Panc1 (cell line): ENCODE results near the gene DROSHA. TPM values are rescaled to one million over a fixed set of nuclear protein-coding genes. Genes with fewer than 3 reads are reported as not detected.

Experiments
- ATAC-seq: fragments of 200-7000 bp; cut with Tn5 transposase; 2 replicates; pipeline ENCODE4 v1.9.1; 2020; ENCODE audit warnings: mild to moderate bottlenecking, moderate library complexity
- BruUV-seq: library from RNA; stranded (reverse); fragments of 400-500 nt; replicated peaks from 2 replicates; lab custom pipeline; 2021; lab: Mats Ljungman, UMichigan
- CTCF ChIA-PET: fragments of 300-600 bp; sonication (Branson Sonifier 250); formaldehyde crosslinking; loops from one replicate; lab custom pipeline; 2022; ENCODE audit warnings: antibody characterized with exemption; lab: Charles Lee
- POLR2A ChIA-PET: fragments of 300-600 bp; sonication (Branson Sonifier 250); formaldehyde crosslinking; loops from one replicate; lab custom pipeline; 2022; ENCODE audit warnings: antibody characterized with exemption; lab: Charles Lee
- DNase-seq: peaks from one replicate; pipeline ENCODE4 v3.0.0-alpha.2; 2010; ENCODE audit warnings: low read depth, low spot score
- H3K27ac ChIP-seq: 2 replicates; pipeline ENCODE4 v1.5.1; 2011; ENCODE audit warnings: mild to moderate bottlenecking, low read length, inconsistent platforms
- H3K27me3 ChIP-seq: fragments of 200-500 bp; sonication (Bioruptor generic); 2 replicates; pipeline ENCODE4 v1.6.0; 2014; ENCODE audit warnings: low read length, inconsistent platforms; ENCODE audit not compliant: control insufficient read depth, insufficient read depth
- H3K36me3 ChIP-seq: fragments of 200-500 bp; sonication (Bioruptor generic); 2 replicates; pipeline ENCODE4 v1.5.1; 2014; ENCODE audit warnings: inconsistent platforms, mild to moderate bottlenecking, low read length, moderate library complexity; ENCODE audit not compliant: control insufficient read depth, insufficient read depth
- H3K4me1 ChIP-seq: 2 replicates; pipeline ENCODE4 v1.5.1; 2011; ENCODE audit warnings: inconsistent platforms, mild to moderate bottlenecking, low read length, moderate library complexity; ENCODE audit not compliant: control insufficient read depth, insufficient read depth
- H3K4me3 ChIP-seq, 2 experiments: 2 replicates each; pipeline ENCODE4 v1.5.1; 2011 to 2012; ENCODE audit warnings: low read depth in 2 of 2, low read length in 2 of 2, mild to moderate bottlenecking in 2 of 2, inconsistent platforms in 1 of 2, moderate library complexity in 1 of 2
- H3K9me3 ChIP-seq: fragments of 200-500 bp; sonication (Bioruptor generic); 2 replicates; pipeline ENCODE4 v1.5.1; 2014; ENCODE audit warnings: low read depth, mild to moderate bottlenecking, inconsistent platforms, low read length, moderate library complexity; ENCODE audit not compliant: control insufficient read depth, insufficient read depth
- POLR2AphosphoS5 ChIP-seq: IDR thresholded peaks from 2 replicates; pipeline ENCODE4 v1.6.1; 2012; ENCODE audit warnings: mild to moderate bottlenecking, low read depth, low read length, moderate library complexity
- SIN3A ChIP-seq: IDR thresholded peaks from 2 replicates; pipeline ENCODE4 v1.6.1; 2012; ENCODE audit warnings: low read depth, mild to moderate bottlenecking, low read length, moderate library complexity, borderline replicate concordance; ENCODE audit not compliant: insufficient read depth
- TCF7L2 ChIP-seq: IDR thresholded peaks from 2 replicates; pipeline ENCODE4 v1.6.1; 2011; ENCODE audit warnings: mild to moderate bottlenecking, low read depth, low read length, inconsistent platforms
- in situ Hi-C: cut with HindIII; loops from 2 replicates; pipeline ENCODE4 v1.10.0; 2016; ENCODE audit warnings: low sequenced_read_pairs, low pct_unique_long_range_greater_than_20kb
- intact Hi-C: fragments of 100-400 bp; cut with micrococcal nuclease; formaldehyde crosslinking; loops from one replicate; pipeline ENCODE4 v1.10.0; 2022; ENCODE audit not compliant: unreplicated experiment
- total RNA-seq: library from RNA; stranded (reverse); gene quantifications from one replicate; pipeline ENCODE4 v1.2.1, GENCODE V29; 2021; ENCODE audit not compliant: unreplicated experiment
- TF ChIP-seq, protein P1 (sequence below), 2 experiments: IDR thresholded peaks; 2 replicates each; pipeline ENCODE4 v1.6.1; 2011 to 2012; ENCODE audit warnings: low read depth in 2 of 2, control low read depth in 1 of 2, low read length in 1 of 2, mild to moderate bottlenecking in 1 of 2, moderate library complexity in 1 of 2; ENCODE audit not compliant: insufficient read depth in 1 of 2
- TF ChIP-seq, protein P2 (sequence below): fragments of 450-650 bp; IDR thresholded peaks from 2 replicates; pipeline ENCODE4 v1.5.1; 2017; ENCODE audit warnings: mild to moderate bottlenecking

The DROSHA gene
- total RNA-seq, 1 experiment from 2014 or later, result 98.1 TPM

DNA sequence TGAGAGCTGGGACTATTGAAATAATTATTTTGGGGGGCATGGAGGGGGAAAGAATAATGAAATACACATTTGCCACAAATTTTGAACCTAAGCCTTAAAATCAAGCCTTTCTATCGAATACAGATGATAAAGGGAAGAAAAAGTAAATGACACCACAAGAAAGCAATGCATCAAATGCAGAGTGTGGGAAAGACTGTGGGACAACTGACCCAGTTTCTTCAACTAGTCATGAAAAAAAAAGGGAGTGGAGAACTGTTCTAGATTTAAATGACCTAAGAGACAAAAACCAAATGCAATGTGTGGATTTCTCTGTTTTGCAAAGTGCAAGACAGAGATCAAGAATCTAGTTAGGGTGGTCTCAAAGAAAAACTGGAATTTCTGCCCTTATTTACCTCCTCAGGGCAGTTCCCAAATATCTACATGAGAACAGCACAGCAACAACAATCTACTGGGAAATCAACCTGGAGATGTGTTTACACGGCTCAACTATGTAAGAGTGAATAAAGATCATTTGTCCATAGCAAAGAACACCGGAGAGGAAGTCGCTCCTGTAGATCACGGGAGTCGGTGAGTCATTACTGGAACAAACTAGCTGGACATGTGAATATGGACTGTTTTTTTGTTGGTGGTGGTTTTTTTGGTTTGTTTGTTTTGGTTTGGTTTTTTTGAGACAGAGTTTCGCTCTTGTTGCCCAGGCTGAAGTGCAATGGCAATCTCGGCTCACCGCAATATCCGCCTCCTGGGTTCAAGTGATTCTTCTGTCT, 145.9 kb downstream of the DROSHA start:
- intact Hi-C loops (no loop called here), in situ Hi-C loops (no loop called here)
- Histone ChIP-seq H3K27me3 (no peaks in the 10 kb centered on the region), H3K4me1 (no peaks in the 10 kb centered on the region), H3K9me3 (no peaks in the 10 kb centered on the region), H3K27ac (no peak overlapping the region), H3K4me3 (no peak overlapping the region), H3K36me3 (no peaks in the 10 kb centered on the region)
- no peak for ATAC-seq
- TF ChIP-seq SIN3A (no peak), TCF7L2 (no peak), POLR2AphosphoS5 (no peak)
- TF ChIP-seq, protein P1, sequence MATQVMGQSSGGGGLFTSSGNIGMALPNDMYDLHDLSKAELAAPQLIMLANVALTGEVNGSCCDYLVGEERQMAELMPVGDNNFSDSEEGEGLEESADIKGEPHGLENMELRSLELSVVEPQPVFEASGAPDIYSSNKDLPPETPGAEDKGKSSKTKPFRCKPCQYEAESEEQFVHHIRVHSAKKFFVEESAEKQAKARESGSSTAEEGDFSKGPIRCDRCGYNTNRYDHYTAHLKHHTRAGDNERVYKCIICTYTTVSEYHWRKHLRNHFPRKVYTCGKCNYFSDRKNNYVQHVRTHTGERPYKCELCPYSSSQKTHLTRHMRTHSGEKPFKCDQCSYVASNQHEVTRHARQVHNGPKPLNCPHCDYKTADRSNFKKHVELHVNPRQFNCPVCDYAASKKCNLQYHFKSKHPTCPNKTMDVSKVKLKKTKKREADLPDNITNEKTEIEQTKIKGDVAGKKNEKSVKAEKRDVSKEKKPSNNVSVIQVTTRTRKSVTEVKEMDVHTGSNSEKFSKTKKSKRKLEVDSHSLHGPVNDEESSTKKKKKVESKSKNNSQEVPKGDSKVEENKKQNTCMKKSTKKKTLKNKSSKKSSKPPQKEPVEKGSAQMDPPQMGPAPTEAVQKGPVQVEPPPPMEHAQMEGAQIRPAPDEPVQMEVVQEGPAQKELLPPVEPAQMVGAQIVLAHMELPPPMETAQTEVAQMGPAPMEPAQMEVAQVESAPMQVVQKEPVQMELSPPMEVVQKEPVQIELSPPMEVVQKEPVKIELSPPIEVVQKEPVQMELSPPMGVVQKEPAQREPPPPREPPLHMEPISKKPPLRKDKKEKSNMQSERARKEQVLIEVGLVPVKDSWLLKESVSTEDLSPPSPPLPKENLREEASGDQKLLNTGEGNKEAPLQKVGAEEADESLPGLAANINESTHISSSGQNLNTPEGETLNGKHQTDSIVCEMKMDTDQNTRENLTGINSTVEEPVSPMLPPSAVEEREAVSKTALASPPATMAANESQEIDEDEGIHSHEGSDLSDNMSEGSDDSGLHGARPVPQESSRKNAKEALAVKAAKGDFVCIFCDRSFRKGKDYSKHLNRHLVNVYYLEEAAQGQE (IDR thresholded peaks at IDR 0.05; ENCODE audit: insufficient read depth in 1 of 2, low read depth in 2 of 2, low read length in 1 of 2), result no peak
- TF ChIP-seq, protein P2, sequence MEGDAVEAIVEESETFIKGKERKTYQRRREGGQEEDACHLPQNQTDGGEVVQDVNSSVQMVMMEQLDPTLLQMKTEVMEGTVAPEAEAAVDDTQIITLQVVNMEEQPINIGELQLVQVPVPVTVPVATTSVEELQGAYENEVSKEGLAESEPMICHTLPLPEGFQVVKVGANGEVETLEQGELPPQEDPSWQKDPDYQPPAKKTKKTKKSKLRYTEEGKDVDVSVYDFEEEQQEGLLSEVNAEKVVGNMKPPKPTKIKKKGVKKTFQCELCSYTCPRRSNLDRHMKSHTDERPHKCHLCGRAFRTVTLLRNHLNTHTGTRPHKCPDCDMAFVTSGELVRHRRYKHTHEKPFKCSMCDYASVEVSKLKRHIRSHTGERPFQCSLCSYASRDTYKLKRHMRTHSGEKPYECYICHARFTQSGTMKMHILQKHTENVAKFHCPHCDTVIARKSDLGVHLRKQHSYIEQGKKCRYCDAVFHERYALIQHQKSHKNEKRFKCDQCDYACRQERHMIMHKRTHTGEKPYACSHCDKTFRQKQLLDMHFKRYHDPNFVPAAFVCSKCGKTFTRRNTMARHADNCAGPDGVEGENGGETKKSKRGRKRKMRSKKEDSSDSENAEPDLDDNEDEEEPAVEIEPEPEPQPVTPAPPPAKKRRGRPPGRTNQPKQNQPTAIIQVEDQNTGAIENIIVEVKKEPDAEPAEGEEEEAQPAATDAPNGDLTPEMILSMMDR, result no peak
- POLR2A ChIA-PET, result no interaction called here
- CTCF ChIA-PET, result no interaction called here
- no peak for DNase-seq
- BruUV-seq, result no TSS peak

DNA sequence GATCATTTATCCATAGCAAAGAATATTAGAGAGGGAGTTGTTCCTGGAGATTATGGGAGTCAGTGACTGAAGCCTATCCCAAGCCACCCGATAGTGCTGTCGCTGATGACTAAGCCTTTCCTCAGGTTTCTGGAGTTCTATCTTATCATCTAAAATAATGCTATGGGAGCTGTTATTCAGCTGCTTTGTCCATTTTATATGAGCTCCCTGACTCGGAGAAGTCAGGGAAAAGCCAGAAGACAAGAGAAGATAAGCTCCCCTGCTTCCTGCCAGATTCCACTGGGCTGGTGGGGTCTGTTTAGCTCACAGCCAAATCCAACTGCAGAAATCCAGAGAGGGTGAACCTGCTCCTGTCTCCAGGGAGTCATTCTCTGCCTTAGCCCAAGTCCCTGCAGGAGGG, 148.2 kb downstream of the DROSHA start:
- Histone ChIP-seq H3K9me3 (no peaks in the 10 kb centered on the region), H3K4me3 (no peak overlapping the region), H3K36me3 (no peaks in the 10 kb centered on the region), H3K27me3 (no peaks in the 10 kb centered on the region), H3K4me1 (no peaks in the 10 kb centered on the region), H3K27ac (no peak overlapping the region)
- DNase-seq (no peak), ATAC-seq (no peak)
- in situ Hi-C loops, result no loop called here
- TF ChIP-seq, protein P1 (IDR thresholded peaks at IDR 0.05; ENCODE audit: insufficient read depth in 1 of 2, low read depth in 2 of 2, low read length in 1 of 2), result no peak
- TF ChIP-seq, protein P2, result no peak
- ChIA-PET CTCF (no interaction called here), POLR2A (no interaction called here)
- intact Hi-C loops, result no loop called here
- BruUV-seq, result no TSS peak
